HepG2 (cell line): ENCODE results near the gene TOMM22. TPM values are rescaled to one million over a fixed set of nuclear protein-coding genes. Genes with fewer than 3 reads are reported as not detected.

Experiments
- AFF4 ChIP-seq: sonication (generic); formaldehyde crosslinking; IDR thresholded peaks from 2 replicates; pipeline ENCODE4 v1.4.0; 2020; ENCODE audit warnings: missing genetic modification reagents
- ATAD3A ChIP-seq: sonication (generic); formaldehyde crosslinking; IDR thresholded peaks from 2 replicates; pipeline ENCODE4 v1.4.0; 2020; ENCODE audit warnings: missing genetic modification reagents
- ATF3 ChIP-seq: sonication (generic); formaldehyde crosslinking; IDR thresholded peaks from 2 replicates; pipeline ENCODE4 v1.4.0; 2020; ENCODE audit warnings: missing genetic modification reagents
- CBX1 ChIP-seq: IDR thresholded peaks from one replicate; pipeline ENCODE4 v1.6.1; 2016; ENCODE audit warnings: antibody characterized with exemption, low read depth
- HNF4A ChIP-seq: sonication (generic); formaldehyde crosslinking; IDR thresholded peaks from 2 replicates; pipeline ENCODE4 v1.4.0; 2020; ENCODE audit warnings: missing genetic modification reagents
- HNRNPL ChIP-seq: fragments of 200-400 bp; formaldehyde crosslinking; IDR thresholded peaks from 2 replicates; pipeline ENCODE4 v1.6.1; 2017; ENCODE audit warnings: mild to moderate bottlenecking, low read depth, low read length
- MAFG ChIP-seq: sonication (generic); formaldehyde crosslinking; IDR thresholded peaks from 2 replicates; pipeline ENCODE4 v1.5.1; 2020; ENCODE audit warnings: mild to moderate bottlenecking, missing genetic modification reagents
- NCOR1 ChIP-seq: fragments of 200-600 bp; sonication (generic); IDR thresholded peaks from 2 replicates; pipeline ENCODE4 v1.7.0; 2017; ENCODE audit warnings: antibody characterized with exemption, low read length, borderline replicate concordance
- NFKBIZ ChIP-seq: IDR thresholded peaks from 2 replicates; pipeline ENCODE4 v1.6.1; 2018; ENCODE audit warnings: missing genetic modification reagents, missing compliant biosample characterization
- SMAD9 ChIP-seq: sonication (generic); formaldehyde crosslinking; IDR thresholded peaks from 2 replicates; pipeline ENCODE4 v1.5.1; 2020; ENCODE audit warnings: mild to moderate bottlenecking, missing genetic modification reagents
- SRSF4 ChIP-seq: fragments of 200-400 bp; formaldehyde crosslinking; IDR thresholded peaks from one replicate; pipeline ENCODE4 v1.6.1; 2018; ENCODE audit warnings: mild to moderate bottlenecking, low read depth, low read length, moderate library complexity; ENCODE audit not compliant: poor library complexity, severe bottlenecking
- THAP9 ChIP-seq: sonication (generic); formaldehyde crosslinking; IDR thresholded peaks from 2 replicates; pipeline ENCODE4; 2020; ENCODE audit warnings: missing genetic modification reagents, mild to moderate bottlenecking, borderline replicate concordance
- ZEB1 ChIP-seq: IDR thresholded peaks from 2 replicates; pipeline ENCODE4 v1.6.1; 2012; ENCODE audit warnings: mild to moderate bottlenecking, low read depth, inconsistent platforms; ENCODE audit not compliant: insufficient replicate concordance
- ZNF180 ChIP-seq: sonication (generic); formaldehyde crosslinking; IDR thresholded peaks from 2 replicates; pipeline ENCODE4 v1.4.0; 2020; ENCODE audit warnings: low read depth, missing genetic modification reagents, borderline replicate concordance
- ZNF224 ChIP-seq: sonication (generic); formaldehyde crosslinking; IDR thresholded peaks from 2 replicates; pipeline ENCODE4 v1.5.0; 2020; ENCODE audit warnings: mild to moderate bottlenecking, missing genetic modification reagents
- ZNF3 ChIP-seq: IDR thresholded peaks from 2 replicates; pipeline ENCODE4 v1.7.0; 2017; ENCODE audit warnings: inconsistent platforms
- ZNF354B ChIP-seq: sonication (generic); formaldehyde crosslinking; IDR thresholded peaks from 2 replicates; pipeline ENCODE4 v1.8.0; 2022; ENCODE audit warnings: mild to moderate bottlenecking, missing genetic modification reagents
- ZNF550 ChIP-seq: sonication (generic); formaldehyde crosslinking; IDR thresholded peaks from 2 replicates; pipeline ENCODE4 v1.4.0; 2020; ENCODE audit warnings: mild to moderate bottlenecking, missing genetic modification reagents, borderline replicate concordance
- ZNF629 ChIP-seq: sonication (generic); formaldehyde crosslinking; conservative IDR thresholded peaks from 2 replicates; pipeline ENCODE4 v1.5.0; 2020; ENCODE audit warnings: missing genetic modification reagents
- ZNF749 ChIP-seq: sonication (generic); formaldehyde crosslinking; IDR thresholded peaks from 2 replicates; pipeline ENCODE4 v1.8.0; 2022; ENCODE audit warnings: mild to moderate bottlenecking, missing genetic modification reagents, moderate library complexity, borderline replicate concordance
- ZNF83 ChIP-seq: sonication (generic); formaldehyde crosslinking; IDR thresholded peaks from 2 replicates; pipeline ENCODE4 v1.4.0; 2020; ENCODE audit warnings: missing genetic modification reagents, mild to moderate bottlenecking, borderline replicate concordance
- ZNF883 ChIP-seq: sonication (generic); formaldehyde crosslinking; IDR thresholded peaks from 2 replicates; pipeline ENCODE4 v1.5.1; 2020; ENCODE audit warnings: mild to moderate bottlenecking, missing genetic modification reagents; ENCODE audit errors: not compliant biosample characterization
- ZSCAN20 ChIP-seq: sonication (generic); formaldehyde crosslinking; IDR thresholded peaks from 2 replicates; pipeline ENCODE4 v1.4.0; 2020; ENCODE audit warnings: missing genetic modification reagents, mild to moderate bottlenecking, borderline replicate concordance
- ZSCAN22 ChIP-seq: sonication (generic); formaldehyde crosslinking; IDR thresholded peaks from 2 replicates; pipeline ENCODE4 v1.4.0; 2020; ENCODE audit warnings: mild to moderate bottlenecking, missing genetic modification reagents
- polyA plus RNA-seq, 8 experiments: library from polyadenylated mRNA; depleted of rRNA in 3 of 8; stranded (reverse) in 7 of 8; unstranded in 1 of 8; fragments of >200 nt; fragmentation: Illumina TruSeq in 4 of 8; extraction: Trizol in 4 of 8; gene quantifications; 2 replicates each; pipeline versions ENCODE4 v1.2.1 to v1.2.3, GENCODE V29; 2011 to 2016; ENCODE audit warnings: low read depth in 4 of 8, missing spikeins in 1 of 8, mixed read lengths in 1 of 8; ENCODE audit not compliant: insufficient read depth in 1 of 8
- total RNA-seq, 5 experiments: library from RNA; depleted of rRNA; stranded (reverse); fragments of >200 nt; fragmentation: Illumina TruSeq; extraction: Trizol; gene quantifications; 2 replicates each; pipeline ENCODE4 v1.2.3, GENCODE V29; 2016; ENCODE audit warnings: low read depth in 1 of 5

The TOMM22 gene
- total and polyA plus RNA-seq, 2 of the 13 experiments (the other 11 are each of a cell fraction or from before 2014, with no cell fraction given), result 46.9 to 118 TPM

- TF ChIP-seq THAP9 (CRISPR knock-in tag), result peak; percentile 95
- peak; percentile 77; the same call in 1 of the 2 replicates for TF ChIP-seq NFKBIZ (CRISPR knock-in tag)
- no peak; the same call in 1 of the 2 replicates for TF ChIP-seq ZNF224 (CRISPR knock-in tag)
- TF ChIP-seq ZNF354B (CRISPR knock-in tag), result no peak
- TF ChIP-seq NCOR1, result no peak
- peak; percentile 76 for TF ChIP-seq ZNF883
- TF ChIP-seq CBX1, result peak; percentile 78
- no peak for TF ChIP-seq ATAD3A
- no peak for TF ChIP-seq ZSCAN20 (CRISPR knock-in tag)
- no peak for TF ChIP-seq ZNF83 (CRISPR knock-in tag)
- no peak for TF ChIP-seq ZNF3 (CRISPR knock-in tag)
- TF ChIP-seq SRSF4, result no peak
- peak; percentile 85; the same call in 1 of the 2 replicates for TF ChIP-seq ZNF749
- TF ChIP-seq ZNF629, result peak; percentile 3; the same call in 1 of the 2 replicates
- TF ChIP-seq ZEB1, result no peak
- no peak for TF ChIP-seq SMAD9 (CRISPR knock-in tag)
- 0 out of 2 replicates have a peak, but pooled peaks have one; percentile 62 for TF ChIP-seq ZNF180
- TF ChIP-seq ATF3, result peak; percentile 53; the same call in 1 of the 2 replicates
- TF ChIP-seq HNRNPL, result peak; percentile 85
- TF ChIP-seq ZNF550, result peak; percentile 54; the same call in 1 of the 2 replicates
- TF ChIP-seq MAFG (CRISPR knock-in tag), result no peak
- TF ChIP-seq AFF4 (CRISPR knock-in tag), result 0 out of 2 replicates have a peak, but pooled peaks have one; percentile 66
- no peak for TF ChIP-seq ZSCAN22 (CRISPR knock-in tag)
- TF ChIP-seq HNF4A, result peak; percentile 63
These were observed at the start of gene TOMM22 (continued) for GRCh38 chr22:38681582-38682335.
